GM12801 (cell line): ENCODE results near the gene ZNF839.

Experiments used
- TF ChIP-seq, protein P1 (sequence below): IDR thresholded peaks from one replicate; pipeline ENCODE4 v1.5.1; 2011; ENCODE audit warnings: control low read depth; ENCODE audit not compliant: insufficient read length; ENCODE audit errors: extremely low read depth

ZNF839 gene

GRCh38 chr14:102319351-102320032 lies at the start of gene ZNF839:
Gene ZNF839, plus strand, starts transcription at chr14:102319746. Its CDS starts 20 bp downstream, at chr14:102319766.
- TF ChIP-seq, protein P1, sequence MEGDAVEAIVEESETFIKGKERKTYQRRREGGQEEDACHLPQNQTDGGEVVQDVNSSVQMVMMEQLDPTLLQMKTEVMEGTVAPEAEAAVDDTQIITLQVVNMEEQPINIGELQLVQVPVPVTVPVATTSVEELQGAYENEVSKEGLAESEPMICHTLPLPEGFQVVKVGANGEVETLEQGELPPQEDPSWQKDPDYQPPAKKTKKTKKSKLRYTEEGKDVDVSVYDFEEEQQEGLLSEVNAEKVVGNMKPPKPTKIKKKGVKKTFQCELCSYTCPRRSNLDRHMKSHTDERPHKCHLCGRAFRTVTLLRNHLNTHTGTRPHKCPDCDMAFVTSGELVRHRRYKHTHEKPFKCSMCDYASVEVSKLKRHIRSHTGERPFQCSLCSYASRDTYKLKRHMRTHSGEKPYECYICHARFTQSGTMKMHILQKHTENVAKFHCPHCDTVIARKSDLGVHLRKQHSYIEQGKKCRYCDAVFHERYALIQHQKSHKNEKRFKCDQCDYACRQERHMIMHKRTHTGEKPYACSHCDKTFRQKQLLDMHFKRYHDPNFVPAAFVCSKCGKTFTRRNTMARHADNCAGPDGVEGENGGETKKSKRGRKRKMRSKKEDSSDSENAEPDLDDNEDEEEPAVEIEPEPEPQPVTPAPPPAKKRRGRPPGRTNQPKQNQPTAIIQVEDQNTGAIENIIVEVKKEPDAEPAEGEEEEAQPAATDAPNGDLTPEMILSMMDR, result no peak

DNA sequence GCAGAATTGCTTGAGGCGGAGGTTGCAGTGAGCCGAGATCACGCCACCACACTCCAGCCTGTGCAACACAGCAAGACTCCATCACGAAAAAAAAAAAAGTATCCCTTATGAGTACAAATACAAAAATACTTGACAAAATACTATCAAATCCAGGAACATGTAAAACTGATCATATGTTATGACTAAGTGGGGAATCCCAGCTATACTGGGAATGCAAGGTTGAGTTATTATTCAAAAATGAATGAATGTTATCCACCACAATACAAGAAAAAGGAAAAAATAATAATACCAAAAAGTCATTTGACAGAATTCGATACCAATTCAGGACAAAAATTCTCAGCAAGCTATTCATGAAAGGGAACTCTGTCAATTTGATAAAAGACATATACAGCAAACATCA lies 47.2 kb upstream of the ZNF839 start:
- TF ChIP-seq, protein P1, result no peak

DNA sequence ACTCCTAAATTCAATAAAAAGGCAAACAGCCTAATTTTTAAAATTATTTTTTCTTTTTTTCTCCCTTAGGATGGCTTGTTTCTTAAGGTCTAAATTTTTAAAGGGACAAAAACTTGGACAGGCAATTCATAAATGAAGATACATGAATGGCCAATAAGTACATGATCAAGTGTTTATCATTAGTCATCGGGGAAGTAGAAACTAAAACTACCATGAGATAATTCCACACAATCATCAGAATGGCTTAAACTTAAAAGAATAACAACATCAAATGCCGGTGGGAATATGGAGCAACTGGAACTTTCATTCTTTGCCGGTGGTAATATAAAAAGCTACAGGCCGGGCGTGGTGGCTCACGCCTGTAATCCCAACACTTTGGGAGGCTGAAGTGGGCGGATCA lies 43.7 kb upstream of the ZNF839 start:
- TF ChIP-seq, protein P1, result no peak

DNA sequence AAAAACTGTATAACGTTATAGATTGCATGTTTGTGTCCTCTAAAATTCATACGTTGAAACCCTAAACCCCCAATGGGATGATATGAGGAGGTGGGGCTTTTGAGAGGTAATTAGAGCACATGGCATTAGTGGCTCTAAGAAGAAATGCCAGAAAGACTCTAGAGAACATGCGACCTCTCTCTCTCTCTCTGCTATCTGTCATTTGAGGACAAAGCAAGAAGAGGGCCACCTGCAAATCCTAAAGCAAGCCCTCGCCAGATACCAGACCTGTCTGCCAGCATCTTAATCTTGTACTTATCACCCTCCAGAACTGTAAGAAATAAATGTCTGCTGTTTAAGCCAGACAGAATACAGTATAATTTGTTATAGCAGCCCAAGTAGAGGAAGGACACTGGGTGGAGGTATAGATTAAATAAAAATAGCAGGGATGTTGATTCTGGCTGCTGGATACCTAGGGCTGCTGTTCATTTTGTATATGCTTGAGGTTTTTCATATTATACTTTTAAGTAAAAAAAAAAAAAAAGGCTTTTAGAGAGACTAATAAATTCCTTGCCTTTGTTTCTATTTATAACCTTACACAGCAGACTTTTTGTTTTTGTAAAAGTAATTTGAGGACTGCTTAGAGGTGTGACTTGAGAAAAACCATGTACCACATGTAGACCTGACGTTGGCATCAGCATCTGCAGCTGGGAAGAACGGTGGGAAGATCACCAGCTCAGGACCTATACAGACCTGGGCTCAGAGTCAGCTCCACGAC lies 41.5 kb upstream of the ZNF839 start:
- TF ChIP-seq, protein P1, result no peak

DNA sequence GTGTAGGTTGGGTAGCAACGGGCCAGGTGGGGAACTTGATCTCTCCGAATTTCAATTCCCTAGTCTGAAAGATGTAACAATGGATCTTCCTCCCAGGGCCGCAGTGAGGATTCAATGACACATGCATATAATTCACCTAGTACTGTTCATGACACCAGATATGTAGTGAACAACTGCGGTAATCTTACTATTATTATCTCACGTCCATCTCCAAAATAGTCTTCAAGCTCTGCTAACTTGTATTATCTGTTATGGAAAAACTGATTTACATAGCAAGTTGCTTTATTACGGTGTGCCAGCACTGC lies 41.0 kb upstream of the ZNF839 start:
- TF ChIP-seq, protein P1, result no peak

- TF ChIP-seq, protein P1, result no peak
These were observed 40.3 kb upstream of the ZNF839 start for GRCh38 chr14:102279282-102279681.

GRCh38 chr14:102279688-102280348 lies 39.7 kb upstream of the ZNF839 start:
- TF ChIP-seq, protein P1, result no peak
